PC-9 (cell line): ENCODE measurements around the gene SLAMF1. TPM values are rescaled to one million over a fixed set of nuclear protein-coding genes. Genes with fewer than 3 reads are reported as not detected.
"Not testable (repeated sequence)": the region's sequence is repeated elsewhere in the genome, so short reads cannot be mapped to it uniquely, and the experiment has no call there.

ENCODE experiments used
- Bru-seq: library from RNA; stranded (reverse); fragments of 400-500 nt; gene quantifications from one replicate; lab custom pipeline; 2021; lab: Mats Ljungman, UMichigan
- BruChase-seq, 2 experiments: library from RNA; stranded (reverse); fragments of 400-500 nt; gene quantifications; one replicate each; lab custom pipeline; 2021; lab: Mats Ljungman, UMichigan
- BruUV-seq: library from RNA; stranded (reverse); fragments of 400-500 nt; replicated peaks from 2 replicates; lab custom pipeline; 2021; lab: Mats Ljungman, UMichigan
- CTCF ChIA-PET: fragments of 300-600 bp; sonication (Branson Sonifier 250); formaldehyde crosslinking; loops from one replicate; lab custom pipeline; 2022; ENCODE audit warnings: antibody characterized with exemption; lab: Charles Lee
- POLR2A ChIA-PET: fragments of 300-600 bp; sonication (Branson Sonifier 250); formaldehyde crosslinking; loops from one replicate; lab custom pipeline; 2022; ENCODE audit warnings: antibody characterized with exemption; ENCODE audit not compliant: unreplicated experiment; lab: Charles Lee
- DNase-seq, 2 experiments: peaks; one replicate each; pipeline versions ENCODE4 v3.0.0 to v3.0.0-alpha.2; 2015 to 2022; ENCODE audit warnings: mixed read lengths in 1 of 2
- H2AFZ ChIP-seq: fragments of 200-600 bp; sonication (generic); 2 replicates; pipeline ENCODE4 v1.8.1; 2017; ENCODE audit warnings: antibody characterized with exemption
- H3F3A ChIP-seq: fragments of 200-600 bp; sonication (generic); 2 replicates; pipeline ENCODE4 v1.8.1; 2017; ENCODE audit warnings: antibody characterized with exemption, mild to moderate bottlenecking, low read depth; ENCODE audit not compliant: insufficient read depth
- H3K27ac ChIP-seq: fragments of 200-600 bp; sonication (generic); 2 replicates; pipeline ENCODE4 v1.6.1; 2016; ENCODE audit warnings: mixed run types
- H3K27me3 ChIP-seq: fragments of 200-600 bp; sonication (generic); 2 replicates; pipeline ENCODE4 v1.6.1; 2016; ENCODE audit warnings: low read depth, mixed run types; ENCODE audit not compliant: insufficient read depth
- H3K36me3 ChIP-seq: fragments of 200-600 bp; sonication (generic); 2 replicates; pipeline ENCODE4 v1.6.1; 2016; ENCODE audit warnings: low read depth, mixed run types
- H3K4me1 ChIP-seq: fragments of 200-600 bp; sonication (generic); replicated peaks from 2 replicates; pipeline ENCODE4 v1.6.1; 2016; ENCODE audit warnings: mixed run types; ENCODE audit not compliant: insufficient read depth
- H3K4me2 ChIP-seq: fragments of 200-600 bp; sonication (generic); 2 replicates; pipeline ENCODE4 v1.6.1; 2017; ENCODE audit warnings: mixed run types
- H3K4me3 ChIP-seq: fragments of 200-600 bp; sonication (generic); 2 replicates; pipeline ENCODE4 v1.6.1; 2016; ENCODE audit warnings: mixed run types
- H3K79me2 ChIP-seq: fragments of 200-600 bp; sonication (generic); 2 replicates; pipeline ENCODE4 v1.6.1; 2017; ENCODE audit warnings: low read depth, mixed run types
- H3K9me2 ChIP-seq: fragments of 200-600 bp; sonication (generic); 2 replicates; pipeline ENCODE4 v1.8.1; 2017; ENCODE audit warnings: mild to moderate bottlenecking; ENCODE audit not compliant: insufficient read depth
- H3K9me3 ChIP-seq: fragments of 200-600 bp; sonication (generic); 2 replicates; pipeline ENCODE4 v1.8.1; 2016; ENCODE audit warnings: low read depth; ENCODE audit not compliant: insufficient read depth
- H4K20me1 ChIP-seq: fragments of 200-600 bp; sonication (generic); 2 replicates; pipeline ENCODE4 v1.8.1; 2017; ENCODE audit not compliant: insufficient read depth
- CTCF ChIP-seq: fragments of 200-600 bp; sonication (generic); conservative IDR thresholded peaks from 2 replicates; pipeline ENCODE4 v1.6.1; 2017; ENCODE audit warnings: mixed run types, antibody characterized with exemption, mild to moderate bottlenecking, moderate library complexity
- EZH2 ChIP-seq: fragments of 200-600 bp; sonication (generic); IDR thresholded peaks from 2 replicates; pipeline ENCODE4 v1.8.0; 2017; ENCODE audit warnings: antibody characterized with exemption, low read depth
- intact Hi-C: fragments of 100-400 bp; cut with micrococcal nuclease; formaldehyde crosslinking; loops from one replicate; pipeline ENCODE4 v1.10.0; 2022; ENCODE audit not compliant: unreplicated experiment
- long read RNA-seq: library from polyadenylated mRNA; stranded (forward); transcript quantifications from one replicate; pipeline ENCODE4 v2.0.0, GENCODE V29; 2022
- total RNA-seq: library from RNA; stranded (reverse); gene quantifications from 2 replicates; pipeline ENCODE4 v1.2.3, GENCODE V29; 2021

The SLAMF1 gene, protein sequence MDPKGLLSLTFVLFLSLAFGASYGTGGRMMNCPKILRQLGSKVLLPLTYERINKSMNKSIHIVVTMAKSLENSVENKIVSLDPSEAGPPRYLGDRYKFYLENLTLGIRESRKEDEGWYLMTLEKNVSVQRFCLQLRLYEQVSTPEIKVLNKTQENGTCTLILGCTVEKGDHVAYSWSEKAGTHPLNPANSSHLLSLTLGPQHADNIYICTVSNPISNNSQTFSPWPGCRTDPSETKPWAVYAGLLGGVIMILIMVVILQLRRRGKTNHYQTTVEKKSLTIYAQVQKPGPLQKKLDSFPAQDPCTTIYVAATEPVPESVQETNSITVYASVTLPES
- total RNA-seq = not detected in 2 replicates
- Bru-seq, nascent RNA = not detected
- BruChase-seq, experiment 1, labeled RNA remaining after a 2-hour chase = percentile 2 among the genes with signal in this experiment
- BruChase-seq, experiment 2, labeled RNA remaining after a 6-hour chase = not detected
- long read RNA-seq = 0 reads

DNA sequence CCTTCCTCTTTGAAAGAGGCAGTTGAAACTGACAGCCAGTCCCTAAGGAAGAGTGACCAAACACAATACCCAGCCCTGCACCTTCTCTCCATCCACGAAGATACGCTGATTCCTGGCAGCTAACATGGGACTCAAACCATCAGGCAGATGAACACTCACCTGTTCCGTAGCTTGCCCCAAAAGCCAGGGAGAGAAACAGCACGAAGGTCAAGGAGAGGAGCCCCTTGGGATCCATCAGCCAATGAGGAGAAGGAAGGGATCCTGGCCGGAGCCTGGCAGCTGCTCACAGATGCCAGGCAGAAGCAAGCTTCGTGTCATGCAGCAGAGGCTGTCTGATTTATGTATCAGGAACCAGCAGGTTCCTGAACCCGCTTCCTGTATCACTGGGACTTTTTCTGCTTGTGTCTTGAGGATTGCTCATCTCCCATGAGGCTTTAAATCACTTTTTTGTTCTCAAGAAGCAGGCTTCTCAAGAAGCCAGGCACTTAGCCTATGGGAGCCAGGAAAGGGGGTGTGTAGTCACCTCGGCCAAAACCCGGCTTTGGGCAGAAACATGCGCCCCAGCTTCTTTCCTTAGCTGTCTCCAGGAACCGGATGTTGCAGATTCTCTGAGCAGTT lies at the start of gene SLAMF1:
TSS of gene SLAMF1 (minus strand) at position 334 of the 618 bp plus-strand sequence. CDS start at position 235, 99 bp downstream.
- no peak for DNase-seq
- intact Hi-C loops = no loop called here
- H3K36me3 ChIP-seq = no peaks in the 10 kb centered on the region
- no peak within 1 kb of the TSS for H2AFZ ChIP-seq
- no peaks in the 10 kb centered on the region for H3K4me1 ChIP-seq
- POLR2A ChIA-PET = no interaction called here
- no peaks in the 10 kb centered on the region; the same call in 1 of the 2 replicates for H3K9me2 ChIP-seq
- no TSS peak for BruUV-seq
- H3F3A ChIP-seq = no peaks in the 10 kb centered on the region
- TF ChIP-seq EZH2 (no peak), CTCF (no peak)
- H3K9me3 ChIP-seq = no peaks in the 10 kb centered on the region
- CTCF ChIA-PET = no interaction called here
- H3K27ac ChIP-seq = no peak within 1 kb of the TSS
- no peak within 1 kb of the TSS for H3K4me2 ChIP-seq
- H3K4me3 ChIP-seq = no peak within 1 kb of the TSS
- H4K20me1 ChIP-seq = no peaks in the 10 kb centered on the region
- peaks cover 54% of the 10 kb centered on the region for H3K27me3 ChIP-seq
- H3K79me2 ChIP-seq = no peaks in the 10 kb centered on the region

DNA sequence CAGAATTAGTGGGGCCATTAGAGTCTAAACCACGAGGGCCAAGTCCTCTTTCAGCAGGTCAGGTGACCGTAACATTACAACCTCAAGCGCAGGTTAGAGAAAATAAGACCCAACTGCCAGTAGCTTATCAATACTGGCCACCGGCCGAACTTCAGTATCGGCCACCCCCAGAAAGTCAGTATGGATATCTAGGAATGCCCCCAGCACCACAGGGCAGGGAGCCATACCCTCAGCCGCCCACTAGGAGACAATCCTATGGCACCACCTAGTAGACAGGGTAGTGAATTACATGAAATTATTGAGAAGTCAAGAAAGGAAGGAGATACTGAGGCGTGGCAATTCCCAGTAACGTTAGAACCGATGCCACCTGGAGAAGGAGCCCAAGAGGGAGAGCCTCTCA lies 45.5 kb upstream of the SLAMF1 start:
- H3K4me2 ChIP-seq, intact Hi-C loops, H3K9me2 ChIP-seq, H3K9me3 ChIP-seq, H3K4me1 ChIP-seq, BruUV-seq, DNase-seq, CTCF ChIA-PET, H3K79me2 ChIP-seq, H3F3A ChIP-seq, H3K27ac ChIP-seq, H4K20me1 ChIP-seq, H2AFZ ChIP-seq, H3K4me3 ChIP-seq, POLR2A ChIA-PET, H3K36me3 ChIP-seq: not testable (repeated sequence)
- H3K27me3 ChIP-seq = peaks cover 67% of the 10 kb centered on the region
- TF ChIP-seq CTCF = 0 out of 2 replicates have a peak, but pooled peaks have one; percentile 27

DNA sequence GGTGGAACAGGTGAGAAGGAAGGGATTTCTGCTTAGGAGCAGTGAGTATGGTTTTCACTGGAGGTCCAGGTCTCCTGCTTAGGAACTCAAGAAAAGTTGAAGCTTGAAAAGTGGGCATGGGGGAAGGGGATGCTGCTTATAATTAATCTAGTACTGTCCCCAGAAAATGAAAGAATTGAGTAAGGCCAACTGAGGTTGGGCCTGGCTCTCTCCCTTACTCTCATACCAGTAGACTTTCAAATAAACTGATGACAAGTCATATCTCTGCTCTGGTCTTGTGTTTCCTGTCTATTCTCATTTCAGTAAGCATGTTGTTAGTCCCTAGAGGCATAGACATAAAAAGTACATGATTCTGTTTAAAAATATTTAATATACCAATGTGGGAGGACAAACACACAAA lies 38.4 kb upstream of the SLAMF1 start:
- CTCF ChIA-PET = no interaction called here

More for the DNA sequence above, 38.4 kb upstream of the SLAMF1 start:
- no peaks in the 10 kb centered on the region for H3K9me2 ChIP-seq
- no TSS peak for BruUV-seq
- H3K27ac ChIP-seq = no peak overlapping the region
- no peaks in the 10 kb centered on the region for H3K79me2 ChIP-seq
- H3F3A ChIP-seq = no peaks in the 10 kb centered on the region
- H3K36me3 ChIP-seq = no peaks in the 10 kb centered on the region
- no peak overlapping the region for H2AFZ ChIP-seq
- H3K4me2 ChIP-seq = no peak overlapping the region
- no peaks in the 10 kb centered on the region for H3K4me1 ChIP-seq
- TF ChIP-seq CTCF (no peak), EZH2 (no peak)
- POLR2A ChIA-PET = no interaction called here
- no peak for DNase-seq
- intact Hi-C loops = no loop called here
- H3K9me3 ChIP-seq = 0 out of 2 replicates have a peak, but pooled peaks cover 3% of the 10 kb centered on the region
- no peak overlapping the region for H3K4me3 ChIP-seq
- peaks cover 46% of the 10 kb centered on the region for H3K27me3 ChIP-seq
- H4K20me1 ChIP-seq = no peaks in the 10 kb centered on the region
